ENCODE results near the gene POLR3A. TPM values are rescaled to one million over a fixed set of nuclear protein-coding genes. Genes with fewer than 3 reads are reported as not detected.

Gene POLR3A
- total and polyA plus RNA-seq, 2 of the 13 experiments (the other 11 are each of a cell fraction or from before 2014, with no cell fraction given) = 13.6 to 19.2 TPM

DNA sequence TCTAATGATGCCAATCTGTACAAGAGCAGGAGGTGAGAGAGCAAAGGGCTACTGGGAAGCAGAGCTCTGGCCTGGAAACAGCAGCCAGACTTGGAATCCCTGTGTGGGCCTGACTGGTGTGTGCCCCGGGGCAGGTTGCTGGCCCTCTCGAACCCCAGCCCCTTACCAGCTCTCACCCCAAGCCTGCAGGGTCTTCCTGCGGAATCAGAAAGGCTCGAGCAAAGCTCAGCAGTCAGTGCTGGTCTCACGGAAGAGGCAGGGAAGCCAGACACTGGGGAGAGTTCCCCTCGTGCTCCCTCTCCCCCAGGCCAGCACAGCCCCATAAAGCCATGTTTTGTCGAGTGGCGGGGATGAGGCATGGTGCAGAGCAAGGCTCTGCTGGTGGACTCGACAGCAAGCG lies 50.1 kb downstream of the POLR3A start:
- DNase-seq (ENCODE audit: low spot score) = no peak
- no TSS peak for BruUV-seq (replicated peaks)
- Histone ChIP-seq H3K4me3 (replicated peaks in 1 of 3; ENCODE audit: insufficient read depth in 1 of 3, low read depth in 2 of 3, low read length in 3 of 3) (no peak overlapping the region), H3K79me2 (ENCODE audit: insufficient read depth, low read length) (no peaks in the 10 kb centered on the region), H3K27me3 (ENCODE audit: control insufficient read depth in 1 of 2, insufficient read depth in 2 of 2, low read length in 2 of 2) (no peaks in the 10 kb centered on the region), H3K9me3 (ENCODE audit: low read length) (no peaks in the 10 kb centered on the region), H3K36me3 (replicated peaks in 1 of 2; ENCODE audit: control insufficient read depth in 1 of 2, insufficient read depth in 2 of 2, low read length in 2 of 2) (peaks cover 42 to 72% of the 10 kb centered on the region in 2 experiments), H2AFZ (ENCODE audit: low read length) (no peak overlapping the region), H3K4me2 (ENCODE audit: low read depth, low read length) (no peak overlapping the region), H4K20me1 (ENCODE audit: insufficient read depth, low read length) (no peaks in the 10 kb centered on the region), H3K4me1 (ENCODE audit: insufficient read depth, low read length) (peaks cover 15% of the 10 kb centered on the region), H3K9ac (ENCODE audit: insufficient read depth, low read depth, low read length) (no peak overlapping the region), H3K27ac (ENCODE audit: extremely low read length, insufficient read depth, low read length) (no peak overlapping the region)
- ATAC-seq = no peak
- WGBS (ENCODE audit: low lambda C conversion rate) = 97% methylated on average over 7 of the region's 10 CpGs
- in situ Hi-C loops (cut with HindIII; ENCODE audit: extremely low pct_ligation_motif_present, low pct_unique_long_range_greater_than_20kb) = no loop called here
- TF ChIP-seq ZBTB20 (CRISPR knock-in tag; IDR thresholded peaks at IDR 0.05; ENCODE audit: borderline replicate concordance, low read depth) (no peak), SALL1 (CRISPR knock-in tag; IDR thresholded peaks at IDR 0.05) (no peak), ZNF296 (CRISPR knock-in tag; conservative IDR thresholded peaks at IDR 0.05) (no peak), MLLT10 (CRISPR knock-in tag; IDR thresholded peaks at IDR 0.05) (no peak), SNAI1 (CRISPR knock-in tag; IDR thresholded peaks at IDR 0.05; ENCODE audit: borderline replicate concordance) (no peak), FOXA1 (IDR thresholded peaks at IDR 0.05) (no peak), FOXA1 (CRISPR knock-in tag; IDR thresholded peaks at IDR 0.05) (no peak), ARNT (IDR thresholded peaks at IDR 0.05) (no peak), ZNF616 (CRISPR knock-in tag; IDR thresholded peaks at IDR 0.05; ENCODE audit: low read depth) (no peak), JUNB (CRISPR knock-in tag; IDR thresholded peaks at IDR 0.05; ENCODE audit: borderline replicate concordance) (no peak), ZNF225 (CRISPR knock-in tag; IDR thresholded peaks at IDR 0.05) (no peak), ZNF326 (CRISPR knock-in tag; IDR thresholded peaks at IDR 0.05; ENCODE audit: borderline replicate concordance) (no peak), ZNF766 (CRISPR knock-in tag; IDR thresholded peaks at IDR 0.05; ENCODE audit: borderline replicate concordance) (no peak), ZNF382 (CRISPR knock-in tag; IDR thresholded peaks at IDR 0.05; ENCODE audit: borderline replicate concordance) (no peak), FIP1L1 (IDR thresholded peaks at IDR 0.05; ENCODE audit: borderline replicate concordance, insufficient read depth, low read depth, low read length) (no peak), ZSCAN25 (CRISPR knock-in tag; IDR thresholded peaks at IDR 0.05) (no peak)
- TF ChIP-seq, protein P1, sequence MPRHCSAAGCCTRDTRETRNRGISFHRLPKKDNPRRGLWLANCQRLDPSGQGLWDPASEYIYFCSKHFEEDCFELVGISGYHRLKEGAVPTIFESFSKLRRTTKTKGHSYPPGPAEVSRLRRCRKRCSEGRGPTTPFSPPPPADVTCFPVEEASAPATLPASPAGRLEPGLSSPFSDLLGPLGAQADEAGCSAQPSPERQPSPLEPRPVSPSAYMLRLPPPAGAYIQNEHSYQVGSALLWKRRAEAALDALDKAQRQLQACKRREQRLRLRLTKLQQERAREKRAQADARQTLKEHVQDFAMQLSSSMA (CRISPR knock-in tag; IDR thresholded peaks at IDR 0.05) = no peak
- TF ChIP-seq, protein P2, sequence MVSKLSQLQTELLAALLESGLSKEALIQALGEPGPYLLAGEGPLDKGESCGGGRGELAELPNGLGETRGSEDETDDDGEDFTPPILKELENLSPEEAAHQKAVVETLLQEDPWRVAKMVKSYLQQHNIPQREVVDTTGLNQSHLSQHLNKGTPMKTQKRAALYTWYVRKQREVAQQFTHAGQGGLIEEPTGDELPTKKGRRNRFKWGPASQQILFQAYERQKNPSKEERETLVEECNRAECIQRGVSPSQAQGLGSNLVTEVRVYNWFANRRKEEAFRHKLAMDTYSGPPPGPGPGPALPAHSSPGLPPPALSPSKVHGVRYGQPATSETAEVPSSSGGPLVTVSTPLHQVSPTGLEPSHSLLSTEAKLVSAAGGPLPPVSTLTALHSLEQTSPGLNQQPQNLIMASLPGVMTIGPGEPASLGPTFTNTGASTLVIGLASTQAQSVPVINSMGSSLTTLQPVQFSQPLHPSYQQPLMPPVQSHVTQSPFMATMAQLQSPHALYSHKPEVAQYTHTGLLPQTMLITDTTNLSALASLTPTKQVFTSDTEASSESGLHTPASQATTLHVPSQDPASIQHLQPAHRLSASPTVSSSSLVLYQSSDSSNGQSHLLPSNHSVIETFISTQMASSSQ (IDR thresholded peaks at IDR 0.05; ENCODE audit: low read depth) = no peak
- TF ChIP-seq, protein P2 (CRISPR knock-in tag; IDR thresholded peaks at IDR 0.05; ENCODE audit: borderline replicate concordance) = no peak
- FAIRE-seq = no peak
- ChIA-PET POLR2A (no interaction called here), CTCF (ENCODE audit: low intra/inter-chr PET ratio, low total read pairs) (no interaction called here)
- intact Hi-C loops (cut with micrococcal nuclease; ENCODE audit: unreplicated experiment) = no loop called here
